Muscle of leg (tissue), 11 donors: ENCODE results near the gene KIAA0408. TPM values are rescaled to one million over a fixed set of nuclear protein-coding genes. Genes with fewer than 3 reads are reported as not detected.

Source experiments
- DNase-seq: peaks from one replicate; pipeline ENCODE4 v3.0.0; 2013
- H3K27ac ChIP-seq: one replicate; pipeline ENCODE4 v1.5.1; 2013; ENCODE audit warnings: mild to moderate bottlenecking, low read length, control low read depth
- H3K27me3 ChIP-seq: one replicate; pipeline ENCODE4 v1.6.1; 2013; ENCODE audit warnings: low read length; ENCODE audit not compliant: control insufficient read depth, insufficient read depth
- H3K36me3 ChIP-seq: one replicate; pipeline ENCODE4 v1.6.1; 2013; ENCODE audit warnings: low read length; ENCODE audit not compliant: control insufficient read depth, insufficient read depth
- H3K4me1 ChIP-seq: one replicate; pipeline ENCODE4 v1.6.1; 2013; ENCODE audit warnings: low read length; ENCODE audit not compliant: control insufficient read depth, insufficient read depth
- H3K4me3 ChIP-seq: one replicate; pipeline ENCODE4 v1.5.1; 2013; ENCODE audit warnings: low read length, control low read depth
- H3K9me3 ChIP-seq: replicated peaks from 2 replicates; pipeline ENCODE4 v1.6.1; 2013; ENCODE audit warnings: low read depth, low read length; ENCODE audit not compliant: control insufficient read depth
- WGBS: methylation state at CpG from one replicate; pipeline ENCODE4 v1.1.5; 2013; ENCODE audit warnings: missing lambda C conversion rate; ENCODE audit not compliant: insufficient coverage; 5-methylcytosine and 5-hydroxymethylcytosine counted together
- polyA plus RNA-seq, 8 donors: library from polyadenylated mRNA; unstranded; fragments of 120-200 nt; gene quantifications; one replicate each; pipeline versions ENCODE4 v1.2.1 to v1.2.3, GENCODE V29; 2013; ENCODE audit warnings: inconsistent platforms in 1 of 8, low replicate concordance in 1 of 8; ENCODE audit not compliant: insufficient read length in 8 of 8, insufficient read depth in 1 of 8
- total RNA-seq: library from RNA; stranded (reverse); fragments of 120-200 nt; gene quantifications from one replicate; pipeline ENCODE4 v1.2.4, GENCODE V29; 2013

Gene KIAA0408
- total and polyA plus RNA-seq, 9 donors = 13.8 to 23.1 (median 17.6) TPM

GRCh38 chr6:127464881-127465459, 5.8 kb upstream of the KIAA0408 start:
- WGBS = 100% methylated on average over 1 of the region's 3 CpGs

GRCh38 chr6:127464161-127464880, 5.1 kb upstream of the KIAA0408 start:
- no CpG with 5 or more reads among the region's 6 CpGs for WGBS
- peak; percentile 95 for DNase-seq
- Histone ChIP-seq H3K27ac (peak overlapping the region; percentile 79), H3K27me3 (no peaks in the 10 kb centered on the region), H3K4me1 (peaks cover 10% of the 10 kb centered on the region), H3K9me3 (no peaks in the 10 kb centered on the region), H3K4me3 (no peak overlapping the region), H3K36me3 (no peaks in the 10 kb centered on the region)

More at GRCh38 chr6:127464881-127465459, 5.8 kb upstream of the KIAA0408 start:
- Histone ChIP-seq H3K9me3 (no peaks in the 10 kb centered on the region), H3K27me3 (no peaks in the 10 kb centered on the region), H3K36me3 (no peaks in the 10 kb centered on the region), H3K27ac (peak overlapping the region; percentile 79), H3K4me3 (no peak overlapping the region), H3K4me1 (peaks cover 10% of the 10 kb centered on the region)
- peak; percentile 87 for DNase-seq

GRCh38 chr6:127463056-127463455, 3.9 kb upstream of the KIAA0408 start:
- no CpG with 5 or more reads among the region's 5 CpGs for WGBS
- Histone ChIP-seq H3K27me3 (no peaks in the 10 kb centered on the region), H3K9me3 (no peaks in the 10 kb centered on the region), H3K27ac (peak overlapping the region; percentile 79), H3K4me3 (no peak overlapping the region), H3K36me3 (no peaks in the 10 kb centered on the region), H3K4me1 (peaks cover 10% of the 10 kb centered on the region)
- no peak for DNase-seq

- Histone ChIP-seq H3K27me3 (no peaks in the 10 kb centered on the region), H3K9me3 (no peaks in the 10 kb centered on the region), H3K4me1 (peaks cover 10% of the 10 kb centered on the region), H3K36me3 (no peaks in the 10 kb centered on the region), H3K4me3 (no peak overlapping the region), H3K27ac (peak overlapping the region; percentile 23)
- peak; percentile 66 for DNase-seq
- no CpG with 5 or more reads among the region's 2 CpGs for WGBS
These were observed 3.2 kb upstream of the KIAA0408 start for GRCh38 chr6:127462376-127462775.

- H3K4me1 ChIP-seq = peaks cover 12% of the 10 kb centered on the region
- no peaks in the 10 kb centered on the region for H3K27me3 ChIP-seq
- no peak for DNase-seq
- H3K4me3 ChIP-seq = no peak overlapping the region
- H3K9me3 ChIP-seq = no peaks in the 10 kb centered on the region
- 60% methylated on average over 1 of the region's 1 CpG for WGBS
- no peak overlapping the region for H3K27ac ChIP-seq
- H3K36me3 ChIP-seq = no peaks in the 10 kb centered on the region
These were observed 1.3 kb upstream of the KIAA0408 start for GRCh38 chr6:127460465-127460864.

- Histone ChIP-seq H3K9me3 (no peaks in the 10 kb centered on the region), H3K27ac (peak overlapping the region; percentile 99), H3K27me3 (no peaks in the 10 kb centered on the region), H3K36me3 (no peaks in the 10 kb centered on the region), H3K4me3 (peak overlapping the region; percentile 58), H3K4me1 (peaks cover 8% of the 10 kb centered on the region)
- 18% methylated on average over 2 of the region's 4 CpGs for WGBS
- DNase-seq = peak; percentile 93
These were observed 372 bp downstream of the KIAA0408 start for GRCh38 chr6:127458817-127459216.

- WGBS = no CpG with 5 or more reads among the region's 3 CpGs
- Histone ChIP-seq H3K36me3 (no peaks in the 10 kb centered on the region), H3K27ac (peak overlapping the region; percentile 99), H3K27me3 (no peaks in the 10 kb centered on the region), H3K4me1 (peaks cover 5% of the 10 kb centered on the region), H3K4me3 (peak overlapping the region; percentile 58), H3K9me3 (no peaks in the 10 kb centered on the region)
- peak; percentile 41 for DNase-seq
These were observed 967 bp downstream of the KIAA0408 start for GRCh38 chr6:127458222-127458621.

- Histone ChIP-seq H3K27ac (peak overlapping the region; percentile 99), H3K27me3 (no peaks in the 10 kb centered on the region), H3K36me3 (no peaks in the 10 kb centered on the region), H3K4me3 (peak overlapping the region; percentile 58), H3K9me3 (no peaks in the 10 kb centered on the region), H3K4me1 (peaks cover 5% of the 10 kb centered on the region)
- peak; percentile 87 for DNase-seq
- no CpG with 5 or more reads among the region's 3 CpGs for WGBS
These were observed 1.6 kb downstream of the KIAA0408 start for GRCh38 chr6:127457456-127458064.

GRCh38 chr6:127456465-127456864, 2.7 kb downstream of the KIAA0408 start:
- no peaks in the 10 kb centered on the region for H3K9me3 ChIP-seq
- H3K36me3 ChIP-seq = no peaks in the 10 kb centered on the region
- H3K4me3 ChIP-seq = peak overlapping the region; percentile 2
- no CpG with 5 or more reads among the region's 3 CpGs for WGBS
- H3K4me1 ChIP-seq = peaks cover 3% of the 10 kb centered on the region
- peak; percentile 97 for DNase-seq
- peak overlapping the region; percentile 99 for H3K27ac ChIP-seq
- H3K27me3 ChIP-seq = no peaks in the 10 kb centered on the region

GRCh38 chr6:127453845-127454619, 5.2 kb downstream of the KIAA0408 start:
- no peaks in the 10 kb centered on the region for H3K9me3 ChIP-seq
- peaks cover 3% of the 10 kb centered on the region for H3K4me1 ChIP-seq
- no CpG with 5 or more reads among the region's 2 CpGs for WGBS
- DNase-seq = peak; percentile 56
- no peaks in the 10 kb centered on the region for H3K27me3 ChIP-seq
- no peak overlapping the region for H3K4me3 ChIP-seq
- no peaks in the 10 kb centered on the region for H3K36me3 ChIP-seq
- no peak overlapping the region for H3K27ac ChIP-seq
